K562 (cell line): ENCODE results near the gene KAT2B. TPM values are rescaled to one million over a fixed set of nuclear protein-coding genes. Genes with fewer than 3 reads are reported as not detected.

Experiments used
- BRF1 ChIP-seq: IDR thresholded peaks from 3 replicates; pipeline ENCODE4 v1.6.1; 2011; ENCODE audit warnings: borderline replicate concordance, mild to moderate bottlenecking; ENCODE audit not compliant: insufficient read length; ENCODE audit errors: extremely low read depth
- EP300 ChIP-seq: IDR thresholded peaks from 2 replicates; pipeline ENCODE4 v1.6.1; 2012; ENCODE audit warnings: low read length, improper control_type of control experiment
- ETV5 ChIP-seq: sonication (generic); formaldehyde crosslinking; IDR thresholded peaks from 2 replicates; pipeline ENCODE4 v1.4.0; 2020; ENCODE audit warnings: low read depth, mild to moderate bottlenecking, missing genetic modification reagents
- GMEB1 ChIP-seq: fragments of 250-450 bp; sonication (Bioruptor Pico); IDR thresholded peaks from 2 replicates; pipeline ENCODE4 v1.4.0; 2020; ENCODE audit warnings: mild to moderate bottlenecking
- GTF2A2 ChIP-seq: IDR thresholded peaks from 2 replicates; pipeline ENCODE4 v1.6.1; 2016; ENCODE audit warnings: mild to moderate bottlenecking, missing genetic modification characterization, missing compliant biosample characterization
- HNRNPLL ChIP-seq: fragments of 200-400 bp; formaldehyde crosslinking; IDR thresholded peaks from 2 replicates; pipeline ENCODE4 v1.6.1; 2017; ENCODE audit warnings: low read length, low read depth, mild to moderate bottlenecking; ENCODE audit not compliant: poor library complexity, severe bottlenecking
- MAFK ChIP-seq: IDR thresholded peaks from 2 replicates; pipeline ENCODE4 v1.6.1; 2011; ENCODE audit warnings: low read length, improper control_type of control experiment
- SLC30A9 ChIP-seq: fragments of 250-450 bp; sonication (Bioruptor Pico); IDR thresholded peaks from 2 replicates; pipeline ENCODE4 v1.8.0; 2022; ENCODE audit warnings: mild to moderate bottlenecking, moderate library complexity
- SMARCB1 ChIP-seq: IDR thresholded peaks from 2 replicates; pipeline ENCODE4 v1.6.1; 2011; ENCODE audit warnings: improper control_type of control experiment, low read depth; ENCODE audit not compliant: insufficient read length
- SMARCE1 ChIP-seq: fragments of 450-650 bp; IDR thresholded peaks from 2 replicates; pipeline ENCODE4 v1.7.1; 2016; ENCODE audit warnings: mild to moderate bottlenecking
- TAF15 ChIP-seq: fragments of 200-400 bp; formaldehyde crosslinking; IDR thresholded peaks from 2 replicates; pipeline ENCODE4 v1.6.1; 2017; ENCODE audit warnings: mild to moderate bottlenecking, low read depth, low read length, moderate library complexity
- XRCC3 ChIP-seq: fragments of 450-650 bp; IDR thresholded peaks from 2 replicates; pipeline ENCODE4 v1.6.1; 2017; ENCODE audit warnings: mild to moderate bottlenecking, moderate library complexity
- ZNF174 ChIP-seq: fragments of 250-450 bp; sonication (Bioruptor Pico); IDR thresholded peaks from 2 replicates; pipeline ENCODE4 v1.4.0; 2020; ENCODE audit warnings: mild to moderate bottlenecking
- ZNF561 ChIP-seq: fragments of 450-650 bp; formaldehyde crosslinking; conservative IDR thresholded peaks from 2 replicates; pipeline ENCODE4 v1.4.0; 2020; ENCODE audit warnings: mild to moderate bottlenecking, moderate library complexity
- ZNF589 ChIP-seq: fragments of 200-800 bp; sonication (Bioruptor generic); IDR thresholded peaks from 2 replicates; pipeline ENCODE4 v1.6.1; 2016; ENCODE audit warnings: low read depth, missing genetic modification characterization, missing compliant biosample characterization
- ZNF609 ChIP-seq: sonication (generic); formaldehyde crosslinking; IDR thresholded peaks from 2 replicates; pipeline ENCODE4 v1.8.1; 2023; ENCODE audit warnings: missing genetic modification reagents, mild to moderate bottlenecking, borderline replicate concordance
- ZNF707 ChIP-seq: fragments of 250-450 bp; sonication (Bioruptor Pico); conservative IDR thresholded peaks from 2 replicates; pipeline ENCODE4 v1.8.0; 2022; ENCODE audit warnings: inconsistent platforms, mild to moderate bottlenecking, moderate library complexity
- ZNF830 ChIP-seq: fragments of 250-450 bp; sonication (Bioruptor Pico); IDR thresholded peaks from 2 replicates; pipeline ENCODE4 v1.5.0; 2021; ENCODE audit warnings: mild to moderate bottlenecking
- polyA plus RNA-seq, 8 experiments: library from polyadenylated mRNA; depleted of rRNA in 4 of 8; stranded (reverse) in 5 of 8; unstranded in 3 of 8; fragments of >200 nt; fragmentation: Nextera tagmentation in 2 of 8; fragmentation: Illumina TruSeq in 1 of 8; extraction: Ambion mirVana in 2 of 8; extraction: Trizol in 1 of 8; gene quantifications; 2 replicates each; pipeline versions ENCODE4 v1.2.1 to v1.2.3, GENCODE V29; 2011 to 2014; ENCODE audit warnings: inconsistent platforms in 1 of 8, missing spikeins in 1 of 8
- total RNA-seq, 7 experiments: library from RNA; depleted of rRNA in 6 of 7; stranded (reverse); fragments of >200 nt in 6 of 7; fragmentation: Illumina TruSeq in 2 of 7; extraction: Trizol in 2 of 7; gene quantifications; 2 replicates each; pipeline versions ENCODE4 v1.2.1 to v1.2.3, GENCODE V29; 2011 to 2021; ENCODE audit warnings: low replicate concordance in 1 of 7

KAT2B gene
- total and polyA plus RNA-seq, 9 of the 15 experiments (the other 6 are each of a cell fraction or from before 2014, with no cell fraction given), result 3.3 to 14.9 (median 12.2) TPM

DNA sequence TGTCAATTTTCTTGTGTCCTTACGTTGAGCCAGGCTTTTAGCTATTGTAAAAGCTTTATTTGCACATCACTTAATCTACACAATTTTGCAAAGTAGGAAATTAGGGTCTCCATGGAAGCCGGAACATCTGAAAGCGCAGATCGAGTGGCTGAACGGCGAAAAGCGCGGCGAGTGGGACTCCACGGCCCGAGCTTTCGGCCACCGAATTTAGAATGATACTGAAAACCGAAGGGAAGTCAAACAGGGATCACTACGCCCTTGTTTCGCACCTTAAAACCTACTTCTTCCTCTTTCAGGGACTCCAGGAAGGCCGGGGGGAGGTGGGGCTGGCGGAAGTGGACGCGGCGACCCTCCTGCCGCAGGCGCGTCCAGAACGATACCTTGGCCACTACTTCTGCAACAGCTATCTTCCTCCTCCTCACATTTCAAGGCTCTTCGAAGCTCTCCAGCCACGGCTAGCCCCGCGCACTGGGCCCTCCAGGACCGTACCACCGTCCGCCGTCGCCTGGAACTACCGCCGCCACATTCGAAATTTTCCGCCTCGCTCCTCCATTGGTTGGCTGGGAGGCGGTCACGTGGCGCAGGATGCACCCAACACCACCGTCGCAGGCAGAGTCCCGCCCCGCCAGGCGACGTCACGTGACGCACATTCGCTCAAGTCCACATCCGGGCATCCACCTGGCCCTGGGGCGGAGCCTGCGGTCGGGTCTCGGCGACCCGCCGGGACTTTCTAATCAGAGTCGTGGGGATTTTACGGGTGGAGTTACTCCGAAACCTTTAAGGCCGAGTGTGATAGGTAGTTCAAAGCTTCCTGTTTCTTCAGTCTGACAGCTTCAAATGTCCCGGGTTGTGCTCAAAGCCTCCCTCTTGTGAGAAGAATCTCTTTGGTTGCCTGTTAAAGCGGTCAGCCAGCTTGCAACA, 145.7 kb downstream of the KAT2B start, which contains the start of gene SGO1 (continued):
- TF ChIP-seq ZNF830 (CRISPR knock-in tag) (0 out of 2 replicates have a peak, but pooled peaks have one; percentile 48), ZNF609 (no peak), BRF1 (no peak), HNRNPLL (peak; percentile 75), MAFK (no peak), XRCC3 (no peak), TAF15 (no peak), ETV5 (CRISPR knock-in tag) (0 out of 2 replicates have a peak, but pooled peaks have one; percentile 71), ZNF707 (CRISPR knock-in tag) (no peak), EP300 (peak; percentile 9), ZNF174 (CRISPR knock-in tag) (no peak), SLC30A9 (CRISPR knock-in tag) (no peak), SMARCB1 (no peak), GTF2A2 (tag) (no peak), ZNF589 (CRISPR knock-in tag) (no peak; the same call in 1 of the 2 replicates), GMEB1 (peak; percentile 70), SMARCE1 (no peak; the same call in none of the 2 replicates), ZNF561 (CRISPR knock-in tag) (no peak)
